ENCODE measurements around the gene TRIM23.
"Not testable (repeated sequence)": the region's sequence is repeated elsewhere in the genome, so short reads cannot be mapped to it uniquely, and the experiment has no call there.

The TRIM23 gene

DNA sequence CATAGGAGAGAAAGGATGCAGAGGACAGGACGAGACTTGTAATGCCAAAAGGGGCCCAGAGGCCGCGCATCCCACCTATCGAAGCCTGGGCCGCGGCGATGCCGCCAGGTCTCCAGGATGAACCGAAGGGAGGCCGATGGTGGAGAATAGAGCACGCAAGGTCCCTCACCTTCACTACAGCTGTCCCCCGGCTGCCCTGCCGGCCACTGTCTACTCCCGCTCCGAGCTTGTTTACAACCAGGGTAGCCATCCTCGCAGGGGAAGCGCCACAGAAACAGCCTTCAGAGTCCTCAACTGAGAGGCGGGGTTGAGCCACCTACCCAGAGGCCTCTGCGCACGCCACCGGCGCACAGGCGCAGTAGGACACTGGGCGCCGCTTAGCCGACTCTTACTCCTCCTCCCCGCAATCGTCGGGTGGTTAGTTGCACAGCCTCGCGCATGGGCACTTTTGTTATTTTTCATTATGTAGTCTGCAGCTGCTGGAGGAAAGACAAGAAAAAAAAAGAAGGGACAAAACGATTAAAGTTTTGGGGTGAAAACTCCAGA, at the start of gene TRIM23:
Gene TRIM23, minus strand, starts transcription at position 309 of the 546 bp plus-strand sequence. Its CDS starts 59 bp downstream, at position 250.
- FAIRE-seq: peak; percentile 11

GRCh38 chr5:65672796-65673195, 48.7 kb upstream of the TRIM23 start:
- no peak for FAIRE-seq

GRCh38 chr5:65668696-65669095, 44.6 kb upstream of the TRIM23 start:
- no peak for FAIRE-seq

DNA sequence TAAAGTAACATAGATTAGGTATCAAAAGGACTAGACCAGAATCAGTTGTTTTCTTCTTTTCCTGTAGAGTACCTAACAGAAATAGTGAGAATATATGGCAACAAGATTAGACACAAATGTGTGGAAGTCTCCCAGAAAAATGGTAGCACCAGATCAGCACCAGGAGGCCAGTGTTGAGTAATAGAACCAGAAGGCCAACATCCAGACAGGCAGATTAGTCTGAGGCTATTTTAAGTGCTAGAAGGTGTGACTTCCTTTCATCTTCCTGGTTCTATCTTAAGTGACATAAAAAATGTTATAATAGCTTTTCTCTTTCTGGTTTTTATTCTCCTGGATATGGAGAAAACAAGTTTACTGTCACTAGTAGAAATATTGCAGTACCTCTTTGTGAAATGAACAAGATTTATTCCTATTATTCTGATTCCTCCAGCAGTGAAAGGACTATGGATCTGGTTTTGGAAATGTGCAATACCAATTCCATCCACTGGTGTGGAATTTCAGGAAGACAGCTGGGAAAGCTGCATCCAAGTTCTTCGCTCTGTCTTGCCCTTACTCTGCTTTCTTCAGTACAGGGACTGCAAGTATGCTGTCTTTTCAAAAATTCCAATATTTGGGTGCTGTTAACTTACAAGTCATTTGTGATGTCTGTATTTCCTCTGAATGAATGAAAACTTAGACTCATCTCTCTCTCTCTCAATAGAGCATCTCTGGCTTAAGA, 39.8 kb upstream of the TRIM23 start:
- FAIRE-seq: peak; percentile 38

- FAIRE-seq: no peak
Observed at GRCh38 chr5:65654713-65655112, 30.6 kb upstream of the TRIM23 start.

DNA sequence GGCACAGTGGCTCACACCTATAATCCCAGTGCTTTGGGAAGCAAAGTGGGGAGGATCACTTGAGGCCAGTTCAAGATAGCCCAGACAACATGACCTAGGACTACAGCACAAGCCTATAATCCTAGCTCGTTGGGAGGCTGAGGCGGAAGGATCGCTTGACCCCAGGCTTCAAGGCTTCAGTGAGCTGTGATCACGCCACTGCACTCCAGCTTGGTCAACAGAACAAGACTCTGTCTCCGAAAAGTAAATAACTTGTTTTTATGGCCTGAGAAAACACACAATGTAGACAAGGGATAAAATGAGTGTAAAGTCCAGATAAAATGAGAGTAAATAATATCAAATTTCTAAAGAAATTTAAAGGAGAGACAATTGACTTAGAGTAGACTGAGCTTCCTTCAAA, 27.0 kb upstream of the TRIM23 start:
- FAIRE-seq: no peak

DNA sequence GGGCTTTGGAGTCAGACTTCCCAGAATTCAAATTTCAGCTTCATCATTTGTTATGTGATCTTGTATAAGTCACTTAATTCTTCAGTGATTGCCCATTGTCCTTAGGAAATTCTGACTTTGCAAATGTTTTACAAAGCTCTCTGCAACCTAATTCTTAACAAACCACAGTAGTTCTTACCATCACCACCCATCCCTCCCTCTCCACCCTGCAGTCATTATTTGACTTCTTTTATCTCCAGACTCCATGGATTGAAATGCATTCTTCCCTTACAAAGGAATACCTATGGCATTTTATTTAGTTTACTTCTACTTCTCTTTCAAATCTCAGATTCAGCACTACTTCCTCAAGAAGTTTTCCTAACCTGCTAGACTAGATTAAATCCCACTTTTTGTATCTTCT, 23.8 kb upstream of the TRIM23 start:
- no peak for FAIRE-seq

- FAIRE-seq: no peak
Observed at GRCh38 chr5:65646938-65647337, 22.8 kb upstream of the TRIM23 start.

- no peak for FAIRE-seq
Observed at GRCh38 chr5:65640240-65640639, 16.1 kb upstream of the TRIM23 start.

DNA sequence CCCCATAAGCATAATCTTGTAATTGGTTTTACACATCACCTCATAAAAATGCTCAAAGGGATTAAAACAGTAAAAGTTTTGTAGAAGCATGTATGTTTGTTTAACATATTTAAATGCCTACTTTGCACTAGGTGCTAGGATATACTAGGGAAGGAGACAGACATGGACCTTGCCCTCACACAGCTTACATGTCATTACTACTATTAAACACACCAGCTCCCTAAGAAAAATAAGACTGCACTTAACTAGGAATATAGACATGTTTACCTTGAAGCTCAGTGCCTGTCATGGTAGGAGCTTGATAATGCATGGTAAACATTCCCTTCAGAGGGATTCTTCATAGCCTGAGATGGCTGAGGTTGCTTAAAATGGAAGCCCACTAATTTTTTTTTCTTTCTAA, 6.8 kb upstream of the TRIM23 start:
- FAIRE-seq: no peak

GRCh38 chr5:65625743-65626142, 1.6 kb upstream of the TRIM23 start:
- FAIRE-seq: no peak

DNA sequence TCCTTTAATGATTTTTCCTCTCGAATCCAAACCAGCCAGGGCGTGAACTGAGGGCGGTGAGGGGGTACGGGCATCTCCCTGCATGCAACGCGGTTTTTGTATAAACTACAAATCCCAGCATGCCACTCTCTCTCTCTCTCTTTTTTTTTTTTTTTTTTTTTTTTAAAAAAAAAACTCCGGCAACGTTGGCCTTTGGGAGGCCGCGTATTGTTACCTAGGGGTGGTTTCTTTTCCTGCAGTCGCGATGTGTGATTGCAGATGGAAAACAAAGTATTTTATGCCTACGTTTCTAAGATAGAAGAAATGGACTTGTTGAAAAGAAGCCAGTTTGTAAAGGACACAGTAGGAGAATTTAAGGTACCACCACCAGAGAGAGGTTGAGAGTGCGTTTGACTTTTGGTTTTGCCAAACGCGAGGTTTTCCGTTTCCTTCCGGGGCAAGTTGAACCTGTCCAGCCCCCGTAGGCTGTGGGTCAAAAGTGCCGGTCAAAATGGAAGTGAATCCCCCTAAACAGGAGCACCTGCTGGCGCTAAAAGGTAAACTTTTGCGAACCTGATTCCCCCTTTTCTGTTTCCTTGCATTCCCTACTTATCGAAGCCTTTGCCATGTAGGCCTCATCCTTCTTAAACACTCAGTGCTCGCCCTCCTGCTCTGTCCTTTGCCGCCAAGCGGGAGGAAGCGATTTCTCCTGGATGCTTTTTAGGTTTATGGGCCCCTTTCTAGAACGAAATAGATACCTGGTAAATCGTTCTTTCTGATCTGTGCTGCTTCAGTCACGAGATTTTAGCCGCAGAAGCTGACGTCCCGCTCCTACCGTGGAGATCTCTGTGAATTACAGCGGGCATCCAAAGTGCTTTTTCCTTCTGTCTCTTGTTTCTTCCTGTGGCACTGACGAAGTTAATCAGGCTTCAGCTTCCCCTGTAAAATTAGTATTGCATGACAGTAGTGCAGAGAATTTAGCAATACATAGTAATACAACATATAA, 730 bp upstream of the TRIM23 start, which contains the start of the genes SHLD3 and TRAPPC13:
Gene SHLD3, plus strand, starts transcription at position 457 of the 985 bp plus-strand sequence. CDS start 4,561 bp downstream, outside the sequence.
Gene TRAPPC13, plus strand, starts transcription at position 457 of the 985 bp plus-strand sequence. Its CDS starts 34 bp downstream, at position 491.
- FAIRE-seq: no peak

DNA sequence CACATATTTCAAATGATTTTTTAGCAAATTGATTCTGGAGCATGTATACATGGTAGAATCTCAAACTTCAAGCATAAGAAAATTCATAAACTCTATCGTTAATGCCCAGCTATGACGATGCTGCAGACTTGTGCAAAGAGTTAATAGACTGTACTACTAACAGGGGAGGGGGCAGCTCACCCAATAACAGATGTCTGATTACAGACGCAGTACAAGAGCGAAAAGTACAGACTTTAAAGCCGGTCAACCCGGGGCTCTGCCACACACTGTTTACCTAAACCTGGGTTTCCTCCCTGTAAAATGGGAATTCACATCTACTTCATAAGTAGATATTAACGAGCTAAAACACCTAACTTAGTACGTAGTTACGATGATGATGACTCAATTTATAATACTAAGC, 651 bp downstream of the TRIM23 start:
- FAIRE-seq: no peak

DNA sequence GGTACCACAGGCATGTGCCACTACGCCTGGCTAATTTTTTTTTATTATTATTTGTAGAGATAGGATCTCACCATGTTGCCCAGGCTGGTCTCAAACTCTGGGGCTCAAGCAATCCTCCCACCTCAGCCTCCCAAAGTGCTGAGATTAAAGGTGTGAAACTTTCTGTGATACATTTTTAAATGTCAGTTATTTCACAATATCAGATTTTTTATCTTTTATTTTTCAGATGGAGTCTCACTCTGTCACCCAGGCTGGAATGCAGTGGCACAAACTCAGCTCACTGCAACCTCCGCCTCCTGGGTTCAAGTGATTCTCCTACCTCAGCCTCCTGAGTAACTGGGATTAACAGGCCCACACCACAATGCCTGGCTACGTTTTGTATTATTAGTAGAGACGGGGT, 2.2 kb downstream of the TRIM23 start:
- FAIRE-seq: not testable (repeated sequence)

- no peak for FAIRE-seq
Observed at GRCh38 chr5:65620021-65620420, 4.1 kb downstream of the TRIM23 start.

DNA sequence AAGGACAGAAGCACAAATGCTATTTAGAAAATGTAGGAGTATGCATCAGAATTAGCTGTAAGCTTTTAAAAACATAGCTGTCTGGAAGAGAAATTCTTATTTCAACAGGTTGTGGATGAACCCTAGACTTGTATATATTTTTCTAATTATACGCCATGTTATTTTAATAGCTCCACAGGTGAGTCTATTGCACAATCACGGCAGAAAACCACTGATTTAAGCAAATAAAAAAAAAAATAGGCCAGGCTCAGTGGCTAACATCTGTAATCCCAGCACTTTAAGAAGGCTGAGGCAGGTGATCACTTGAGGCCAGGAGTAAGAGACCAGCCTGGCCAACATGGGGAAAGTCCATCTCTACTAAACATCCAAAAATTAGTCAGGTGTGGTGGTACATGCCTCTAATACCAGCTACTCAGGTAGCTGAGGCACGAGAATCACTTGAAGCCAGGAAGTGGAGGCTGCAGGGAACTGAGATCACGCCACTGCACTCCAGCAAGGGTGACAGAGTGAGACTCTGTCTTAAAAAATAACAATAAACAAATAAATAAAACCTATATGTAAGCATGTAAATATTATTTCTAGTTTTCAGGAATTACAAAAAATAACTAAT, 11.7 kb downstream of the TRIM23 start:
- no peak for FAIRE-seq

GRCh38 chr5:65611524-65611923, 12.6 kb downstream of the TRIM23 start:
- FAIRE-seq: no peak

- not testable (repeated sequence) for FAIRE-seq
Observed at GRCh38 chr5:65601761-65602160, 22.4 kb downstream of the TRIM23 start.

DNA sequence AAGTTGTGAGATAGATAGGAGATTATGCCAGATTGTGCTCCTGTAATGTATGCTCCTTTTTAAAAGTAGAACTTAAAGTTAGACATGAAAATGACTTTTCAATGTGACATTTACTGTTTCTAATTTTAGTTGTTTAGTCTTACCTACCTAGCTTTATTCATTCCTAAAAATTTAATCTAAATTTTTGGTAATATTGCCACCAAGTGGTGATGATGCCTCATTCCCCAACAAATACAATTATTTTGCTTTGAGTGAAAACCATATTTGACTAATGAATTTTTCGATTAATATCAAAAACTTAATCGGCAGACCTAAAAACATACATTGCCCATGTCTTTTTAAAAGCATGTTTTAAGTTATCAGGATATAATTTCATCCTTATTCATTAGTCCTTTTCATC, 35.4 kb downstream of the TRIM23 start:
- FAIRE-seq: peak; percentile 39

GRCh38 chr5:65577141-65577540, 47.0 kb downstream of the TRIM23 start:
- no peak for FAIRE-seq

GRCh38 chr5:65570598-65571226, 53.4 kb downstream of the TRIM23 start:
- FAIRE-seq: no peak

GRCh38 chr5:65566505-65566904, 57.6 kb downstream of the TRIM23 start:
- no peak for FAIRE-seq
